Stimulated activated naive CD8-positive, alpha-beta T cell treated with anti-CD3 and anti-CD28 coated beads, Interleukin-15, amount 100 ng/mL, for 72 hours (primary cell): ENCODE data around the gene EXTL1.
A peak's percentile ranks its signal among the peaks of the same experiment; 100 is the strongest.

Experiments used
- ATAC-seq: fragments of 150-1000 bp; cut with Tn5 transposase; 2 replicates; pipeline ENCODE4 v1.10.0; 2021; ENCODE audit warnings: mild to moderate bottlenecking, moderate library complexity
- DNase-seq, 2 donors: peaks; one replicate each; pipeline ENCODE4 v3.0.0; 2021 to 2022
- H3K27ac Mint-ChIP-seq, 2 donors: one replicate each; pipeline ENCODE4 v1.8.0; 2022; ENCODE audit warnings: mild to moderate bottlenecking in 2 of 2, mixed read lengths in 2 of 2, moderate library complexity in 2 of 2
- H3K27me3 Mint-ChIP-seq: one replicate; pipeline ENCODE4 v1.8.0; 2022; ENCODE audit warnings: mixed read lengths
- H3K4me1 Mint-ChIP-seq: one replicate; pipeline ENCODE4 v1.8.0; 2022; ENCODE audit warnings: mild to moderate bottlenecking, mixed read lengths
- H3K4me3 Mint-ChIP-seq, 2 donors: one replicate each; pipeline ENCODE4 v1.8.0; 2022; ENCODE audit warnings: mild to moderate bottlenecking in 2 of 2, mixed read lengths in 2 of 2, moderate library complexity in 1 of 2
- H3K9me3 Mint-ChIP-seq, 2 donors: one replicate each; pipeline ENCODE4 v1.8.0; 2022; ENCODE audit warnings: mixed read lengths in 2 of 2

EXTL1 gene

DNA sequence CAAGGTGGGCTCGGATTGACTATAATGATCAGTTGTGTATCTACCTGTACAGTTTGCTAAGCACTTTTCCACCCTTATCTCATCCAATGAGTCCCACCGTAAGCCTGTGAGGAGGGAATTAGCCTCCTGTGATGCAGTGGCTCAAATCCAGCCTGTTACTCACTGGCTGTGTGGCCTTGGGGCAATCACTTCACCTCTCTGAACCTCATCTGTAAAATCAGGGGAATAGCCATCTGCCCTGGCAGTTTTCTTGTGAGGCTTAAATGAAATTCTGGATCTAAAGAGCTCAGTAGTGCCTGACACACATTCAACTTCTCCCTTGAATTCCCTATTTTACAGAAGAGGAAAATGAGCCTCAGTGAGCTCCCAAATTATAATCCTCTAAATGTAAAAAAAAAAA, 7.4 kb upstream of the EXTL1 start:
- ATAC-seq = no peak
- Mint-ChIP-seq H3K4me3 (no peak overlapping the region), H3K27me3 (no peaks in the 10 kb centered on the region), H3K4me1 (peaks cover 16% of the 10 kb centered on the region), H3K9me3 (no peaks in the 10 kb centered on the region), H3K27ac (no peak overlapping the region)
- no peak for DNase-seq

DNA sequence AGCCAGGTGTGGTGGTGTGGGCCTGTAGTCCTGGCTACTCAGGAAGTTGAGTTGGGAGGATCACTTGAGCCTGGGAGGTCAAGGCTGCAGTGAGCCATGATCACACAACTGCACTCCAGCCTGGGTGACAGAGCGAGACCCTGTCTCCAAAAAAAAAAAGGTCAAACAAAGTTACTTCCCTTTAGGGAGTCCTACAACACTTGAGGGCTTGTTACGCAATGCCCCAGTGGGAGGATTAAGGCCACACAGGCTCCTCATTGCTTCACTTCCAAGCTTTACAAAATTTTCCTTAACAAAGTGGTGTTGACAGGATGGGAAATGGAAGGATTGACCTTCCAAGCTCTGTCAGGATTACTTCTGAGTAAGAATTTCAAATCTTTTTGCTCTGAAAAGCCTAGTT, 6.2 kb upstream of the EXTL1 start:
- Mint-ChIP-seq H3K27ac (peak overlapping the region in 1 of 2 donors; percentile 33), H3K4me3 (no peak overlapping the region), H3K9me3 (no peaks in the 10 kb centered on the region), H3K4me1 (peaks cover 27% of the 10 kb centered on the region), H3K27me3 (no peaks in the 10 kb centered on the region)
- DNase-seq (no peak), ATAC-seq (no peak)

DNA sequence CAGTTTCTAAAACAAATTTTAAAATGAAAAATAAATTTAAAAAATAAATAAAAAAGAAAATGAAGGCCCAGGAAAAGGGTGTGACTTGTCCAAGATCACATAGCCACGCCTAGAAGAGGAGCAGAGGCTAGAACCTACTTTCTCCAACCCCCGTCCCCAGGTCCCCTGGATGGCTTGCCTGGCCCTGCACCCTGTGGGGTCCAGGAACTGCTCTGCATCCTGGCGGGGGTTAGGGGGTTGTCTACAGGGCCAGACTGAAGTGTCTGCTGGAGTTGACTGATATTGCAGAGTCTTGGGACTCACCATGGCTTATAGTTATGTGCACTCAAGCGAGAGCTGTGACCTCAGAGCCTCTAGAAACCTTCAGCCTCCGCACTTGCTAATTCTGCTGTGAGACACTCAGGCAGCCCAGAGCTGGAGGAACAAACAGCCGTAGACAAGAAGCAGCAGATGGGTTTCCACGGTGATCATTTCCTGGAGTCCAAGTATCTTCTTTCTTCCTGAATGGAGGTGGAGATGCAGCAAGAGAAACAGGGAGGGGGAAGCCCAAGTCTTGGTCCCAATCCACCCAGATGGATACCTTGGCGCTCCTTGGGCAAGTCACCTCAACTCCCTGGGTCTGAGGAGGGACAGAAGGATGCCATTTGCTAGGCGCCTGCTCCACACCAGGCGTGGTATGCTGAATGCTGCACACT, 5.2 kb upstream of the EXTL1 start:
- Mint-ChIP-seq H3K4me1 (peaks cover 29% of the 10 kb centered on the region), H3K4me3 (no peak overlapping the region), H3K9me3 (no peaks in the 10 kb centered on the region), H3K27ac (peak overlapping the region; percentile 36 to 63), H3K27me3 (peaks cover 6% of the 10 kb centered on the region)
- no peak for DNase-seq
- no peak for ATAC-seq

DNA sequence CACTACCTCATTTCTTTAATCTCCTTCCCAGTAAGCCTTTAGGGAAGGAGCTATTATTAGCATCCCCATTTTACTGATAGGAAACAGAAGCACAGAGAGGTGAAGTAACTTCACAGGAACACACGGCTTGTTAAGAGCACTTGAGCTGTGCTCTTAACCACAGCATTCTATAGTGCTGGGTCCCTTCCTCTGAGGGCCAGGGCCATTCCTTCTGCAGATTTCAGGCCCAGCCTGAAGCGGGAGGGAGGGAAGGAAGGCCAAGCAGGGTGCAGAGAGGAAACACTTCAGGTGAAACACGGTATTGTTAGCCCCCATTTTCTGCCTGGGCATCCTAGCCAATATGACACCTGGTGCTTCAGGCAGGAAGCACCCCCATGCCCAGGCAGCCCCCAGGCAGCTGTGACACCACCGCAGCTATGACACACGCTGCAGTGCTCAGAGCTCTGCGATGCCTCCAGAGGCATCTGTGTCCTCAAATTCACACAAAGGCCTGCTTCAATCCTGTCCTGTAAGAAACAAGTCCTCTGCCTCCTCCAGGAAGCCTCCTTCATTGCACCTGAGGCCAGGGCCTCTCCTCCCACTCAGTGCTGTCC, 4.5 kb upstream of the EXTL1 start:
- Mint-ChIP-seq H3K27ac (peak overlapping the region; percentile 61 to 63), H3K27me3 (peaks cover 10% of the 10 kb centered on the region), H3K4me1 (peaks cover 29% of the 10 kb centered on the region), H3K4me3 (no peak overlapping the region), H3K9me3 (no peaks in the 10 kb centered on the region)
- DNase-seq (peak in 1 of 2 donors; percentile 25), ATAC-seq (peak; percentile 70)

DNA sequence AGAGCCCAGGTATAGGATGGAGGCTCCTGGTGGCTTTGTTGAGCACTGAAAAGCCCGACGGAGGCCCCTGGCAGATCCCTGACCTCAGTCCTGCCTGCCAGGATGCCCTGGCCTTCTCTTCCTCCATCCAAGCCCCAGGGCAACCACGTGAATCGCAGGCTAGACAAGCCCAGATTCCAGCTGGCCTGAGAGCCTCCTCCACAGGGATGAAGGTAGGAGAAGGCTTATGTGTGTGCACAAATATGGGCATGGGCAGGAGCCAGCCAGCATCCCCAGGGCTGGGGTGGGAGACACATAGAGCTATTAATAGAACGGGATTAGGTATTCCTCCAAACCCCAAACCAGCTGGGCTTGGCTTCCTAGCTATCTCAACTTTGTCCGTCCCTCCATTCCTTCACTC, 4.0 kb upstream of the EXTL1 start:
- Mint-ChIP-seq H3K4me1 (peaks cover 29% of the 10 kb centered on the region), H3K9me3 (no peaks in the 10 kb centered on the region), H3K27ac (peak overlapping the region in 1 of 2 donors; percentile 61), H3K27me3 (peaks cover 10% of the 10 kb centered on the region), H3K4me3 (no peak overlapping the region)
- ATAC-seq (no peak), DNase-seq (no peak)

DNA sequence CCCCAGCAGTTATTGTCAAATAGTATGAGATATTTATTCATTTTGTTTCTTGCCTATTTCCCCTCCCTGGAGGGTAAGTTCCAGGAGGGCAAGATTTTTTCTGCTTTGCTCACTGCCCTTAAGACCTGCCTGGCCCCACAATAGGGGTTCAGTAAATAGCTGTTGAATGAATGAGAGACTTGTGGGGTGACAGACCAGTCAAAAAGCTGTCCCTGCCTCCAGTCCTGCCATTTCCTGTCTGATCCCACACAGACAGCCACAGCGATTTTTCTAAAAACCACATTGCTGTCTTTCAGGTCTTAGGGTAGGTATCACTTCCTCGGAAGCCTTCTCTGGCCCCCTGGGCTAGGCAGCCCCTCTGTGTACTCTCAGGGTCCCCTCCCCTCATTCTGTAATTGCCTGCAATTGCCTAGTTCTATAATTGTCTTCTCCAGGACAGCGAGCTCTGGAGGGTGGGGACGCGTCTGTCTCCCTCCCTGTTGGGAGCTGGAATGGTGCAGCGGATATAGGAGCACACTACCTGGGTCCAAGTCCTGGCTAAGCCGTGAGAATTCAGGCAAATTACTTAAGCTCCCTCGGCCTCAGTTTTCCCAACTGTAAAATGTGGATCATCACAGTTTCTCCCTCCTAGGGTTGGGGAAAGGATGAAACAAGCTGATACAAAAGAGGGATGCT, 1.8 kb upstream of the EXTL1 start:
- Mint-ChIP-seq H3K27me3 (peaks cover 10% of the 10 kb centered on the region), H3K9me3 (no peaks in the 10 kb centered on the region), H3K4me1 (peaks cover 29% of the 10 kb centered on the region), H3K4me3 (no peak overlapping the region), H3K27ac (no peak overlapping the region)
- ATAC-seq (peak; percentile 52), DNase-seq (no peak)

DNA sequence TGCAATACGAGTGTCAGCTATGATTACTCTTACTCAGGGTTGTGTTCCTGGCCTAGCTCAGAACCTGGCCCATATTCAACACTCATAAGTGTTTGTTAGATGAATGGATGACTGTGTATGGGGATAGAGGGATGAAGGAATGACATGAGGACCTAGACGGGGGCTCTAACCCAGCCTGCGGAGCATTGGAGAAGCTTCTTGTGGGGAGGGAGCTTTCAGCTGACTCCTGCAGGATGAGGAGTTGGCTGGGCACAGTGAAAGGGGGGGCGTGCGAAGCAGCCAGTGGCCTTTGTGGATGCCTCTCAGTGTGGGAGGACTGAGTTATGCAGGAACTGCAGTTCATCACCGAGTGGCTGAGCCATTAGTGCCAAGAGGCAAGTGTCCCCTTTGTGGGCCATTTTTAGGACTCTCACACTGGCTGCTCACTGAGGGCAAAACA, 1.2 kb upstream of the EXTL1 start:
- no peak for ATAC-seq

DNA sequence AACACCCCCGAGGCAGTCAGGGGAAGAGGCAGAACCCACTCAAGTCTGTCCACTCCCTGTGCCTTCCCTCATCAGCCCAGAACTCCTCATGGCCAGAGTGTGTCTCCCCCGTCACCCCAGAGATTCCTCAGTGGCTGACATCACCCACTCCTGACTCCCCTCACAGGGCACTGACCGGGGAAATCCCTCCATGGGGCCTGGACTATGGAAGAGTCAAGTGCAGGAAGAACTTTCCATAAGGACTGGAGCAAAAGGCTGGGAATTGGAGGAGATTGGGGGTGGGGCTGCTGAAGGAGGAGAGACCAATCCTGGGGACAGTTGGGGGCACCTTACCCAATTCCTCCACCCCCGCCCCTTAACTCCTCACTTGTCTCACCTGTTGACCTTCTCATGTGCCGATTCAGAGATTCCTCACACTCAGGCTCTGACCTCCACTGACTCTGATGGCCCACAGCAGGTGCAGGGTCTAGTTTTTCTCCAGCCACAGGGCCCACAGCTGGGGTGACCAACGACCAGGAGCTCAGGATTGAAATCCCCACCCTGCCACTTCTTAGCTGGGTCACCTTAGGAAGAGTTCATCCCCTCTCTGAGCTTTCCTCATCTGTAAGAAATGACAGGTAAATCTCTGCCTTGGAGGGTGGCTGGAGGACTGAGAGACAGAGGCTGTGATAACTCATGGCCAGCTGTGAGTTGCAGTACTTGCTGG, 481 bp upstream of the EXTL1 start:
- no peak for ATAC-seq
- H3K27ac Mint-ChIP-seq = no peak overlapping the region
- no peak overlapping the region for H3K4me3 Mint-ChIP-seq
- no peak for DNase-seq
- peaks cover 10% of the 10 kb centered on the region for H3K27me3 Mint-ChIP-seq
- peaks cover 29% of the 10 kb centered on the region for H3K4me1 Mint-ChIP-seq
- no peaks in the 10 kb centered on the region for H3K9me3 Mint-ChIP-seq

More for the DNA sequence above, 1.2 kb upstream of the EXTL1 start:
- Mint-ChIP-seq H3K4me1 (peaks cover 29% of the 10 kb centered on the region), H3K27me3 (peaks cover 10% of the 10 kb centered on the region), H3K9me3 (no peaks in the 10 kb centered on the region), H3K4me3 (no peak overlapping the region), H3K27ac (no peak overlapping the region)
- no peak for DNase-seq

DNA sequence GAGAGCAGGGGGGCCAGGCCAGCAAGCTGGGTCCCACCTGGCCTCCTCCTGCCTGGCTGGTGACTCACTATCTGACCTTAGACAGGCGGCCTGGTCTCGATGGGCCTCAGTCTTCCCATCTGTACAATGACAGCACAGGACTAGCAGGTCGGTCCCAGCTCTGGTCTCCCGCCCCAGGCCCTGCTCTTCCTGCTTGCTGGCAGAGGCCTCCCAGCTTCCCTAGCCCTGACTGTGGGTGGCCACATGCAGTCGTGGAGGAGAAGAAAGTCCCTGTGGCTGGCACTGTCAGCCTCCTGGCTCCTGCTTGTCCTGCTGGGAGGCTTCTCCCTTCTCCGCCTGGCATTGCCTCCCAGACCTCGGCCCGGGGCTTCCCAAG, 817 bp downstream of the EXTL1 start:
- H3K27ac Mint-ChIP-seq = no peak overlapping the region
- peaks cover 10% of the 10 kb centered on the region for H3K27me3 Mint-ChIP-seq
- peaks cover 18% of the 10 kb centered on the region for H3K4me1 Mint-ChIP-seq
- H3K9me3 Mint-ChIP-seq = no peaks in the 10 kb centered on the region
- no peak for DNase-seq
- ATAC-seq = no peak
- no peak overlapping the region for H3K4me3 Mint-ChIP-seq

DNA sequence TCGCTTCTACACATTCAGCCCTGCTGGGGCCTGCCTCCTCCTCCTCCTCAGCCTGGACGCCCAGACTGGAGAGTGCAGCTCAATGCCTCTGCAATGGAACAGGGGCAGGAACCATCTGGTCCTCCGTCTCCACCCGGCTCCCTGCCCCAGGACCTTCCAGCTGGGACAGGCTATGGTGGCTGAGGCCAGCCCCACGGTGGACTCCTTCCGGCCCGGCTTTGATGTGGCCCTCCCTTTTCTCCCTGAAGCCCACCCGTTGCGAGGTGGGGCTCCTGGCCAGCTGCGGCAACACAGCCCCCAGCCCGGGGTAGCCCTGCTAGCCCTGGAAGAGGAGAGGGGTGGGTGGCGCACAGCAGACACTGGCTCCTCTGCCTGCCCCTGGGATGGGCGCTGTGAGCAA, 1.4 kb downstream of the EXTL1 start:
- Mint-ChIP-seq H3K4me1 (peaks cover 19% of the 10 kb centered on the region), H3K4me3 (no peak overlapping the region), H3K27ac (no peak overlapping the region), H3K9me3 (no peaks in the 10 kb centered on the region), H3K27me3 (peaks cover 10% of the 10 kb centered on the region)
- ATAC-seq = no peak
- no peak for DNase-seq

DNA sequence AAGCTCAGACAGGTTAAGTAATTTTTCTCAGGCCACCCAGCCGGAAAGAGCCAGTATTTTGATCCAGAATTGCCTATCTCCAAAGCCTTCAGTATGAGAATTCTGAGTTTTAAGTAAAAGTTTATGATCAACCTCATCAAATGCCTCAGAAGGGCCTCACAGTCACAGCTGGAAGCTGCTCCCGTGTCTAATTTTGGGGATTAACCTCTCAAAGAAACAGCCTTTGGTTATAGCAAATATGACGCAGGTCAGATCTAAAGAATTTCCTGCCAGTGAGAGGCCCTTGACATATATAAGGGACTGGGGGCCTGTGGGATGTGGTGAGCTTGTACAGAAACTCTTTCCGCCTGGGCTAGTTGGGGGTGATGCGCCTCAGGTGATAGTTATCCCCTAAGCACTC, 2.3 kb downstream of the EXTL1 start:
- no peak for DNase-seq
- ATAC-seq = no peak
- H3K4me3 Mint-ChIP-seq = no peak overlapping the region
- H3K4me1 Mint-ChIP-seq = peaks cover 20% of the 10 kb centered on the region
- peaks cover 10% of the 10 kb centered on the region for H3K27me3 Mint-ChIP-seq
- no peaks in the 10 kb centered on the region for H3K9me3 Mint-ChIP-seq
- H3K27ac Mint-ChIP-seq = no peak overlapping the region

DNA sequence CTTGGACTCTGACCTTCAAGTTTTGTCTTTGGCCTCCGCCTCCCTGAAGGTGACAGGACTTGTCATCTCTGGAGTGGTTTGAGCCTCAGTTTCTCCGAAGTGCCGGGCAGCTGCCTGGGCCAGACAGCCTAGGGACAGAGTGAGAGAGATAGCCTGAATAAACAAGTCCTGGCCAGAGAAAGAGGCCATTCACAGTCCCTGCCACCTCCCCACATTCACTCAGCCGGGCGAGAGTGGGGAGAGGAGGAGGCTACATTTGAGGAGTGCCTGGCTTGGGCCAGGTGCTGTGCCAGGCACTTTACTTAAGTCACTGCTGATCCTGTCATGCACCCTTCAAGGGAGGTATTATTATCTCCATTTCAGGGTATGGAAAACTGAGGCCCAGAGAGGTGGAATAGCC, 3.5 kb downstream of the EXTL1 start:
- Mint-ChIP-seq H3K27me3 (peaks cover 21% of the 10 kb centered on the region), H3K4me1 (peaks cover 12% of the 10 kb centered on the region), H3K9me3 (no peaks in the 10 kb centered on the region), H3K27ac (no peak overlapping the region), H3K4me3 (no peak overlapping the region)
- DNase-seq = no peak
- ATAC-seq = no peak

DNA sequence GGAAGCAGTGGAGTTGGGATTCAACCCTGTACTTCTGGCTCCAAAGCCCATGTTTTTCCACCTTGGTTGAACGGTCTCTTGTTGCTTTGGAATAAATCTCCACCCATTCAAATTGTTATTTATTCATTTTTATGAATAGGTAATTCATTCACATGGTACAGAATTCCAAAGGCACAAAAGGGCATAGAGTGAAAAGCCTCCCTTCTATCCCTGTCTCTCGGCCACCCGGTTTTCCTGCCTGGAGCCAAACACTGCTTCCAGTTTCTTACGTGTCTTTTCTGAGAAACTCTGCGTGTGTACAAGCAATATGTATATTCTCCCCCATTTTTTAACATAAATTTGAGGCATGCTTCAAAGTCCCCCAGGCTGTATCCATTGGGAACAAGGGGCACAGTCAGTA, 3.9 kb downstream of the EXTL1 start:
- Mint-ChIP-seq H3K4me1 (peaks cover 7% of the 10 kb centered on the region), H3K27ac (no peak overlapping the region), H3K27me3 (peaks cover 21% of the 10 kb centered on the region), H3K9me3 (no peaks in the 10 kb centered on the region), H3K4me3 (no peak overlapping the region)
- DNase-seq (no peak), ATAC-seq (no peak)

DNA sequence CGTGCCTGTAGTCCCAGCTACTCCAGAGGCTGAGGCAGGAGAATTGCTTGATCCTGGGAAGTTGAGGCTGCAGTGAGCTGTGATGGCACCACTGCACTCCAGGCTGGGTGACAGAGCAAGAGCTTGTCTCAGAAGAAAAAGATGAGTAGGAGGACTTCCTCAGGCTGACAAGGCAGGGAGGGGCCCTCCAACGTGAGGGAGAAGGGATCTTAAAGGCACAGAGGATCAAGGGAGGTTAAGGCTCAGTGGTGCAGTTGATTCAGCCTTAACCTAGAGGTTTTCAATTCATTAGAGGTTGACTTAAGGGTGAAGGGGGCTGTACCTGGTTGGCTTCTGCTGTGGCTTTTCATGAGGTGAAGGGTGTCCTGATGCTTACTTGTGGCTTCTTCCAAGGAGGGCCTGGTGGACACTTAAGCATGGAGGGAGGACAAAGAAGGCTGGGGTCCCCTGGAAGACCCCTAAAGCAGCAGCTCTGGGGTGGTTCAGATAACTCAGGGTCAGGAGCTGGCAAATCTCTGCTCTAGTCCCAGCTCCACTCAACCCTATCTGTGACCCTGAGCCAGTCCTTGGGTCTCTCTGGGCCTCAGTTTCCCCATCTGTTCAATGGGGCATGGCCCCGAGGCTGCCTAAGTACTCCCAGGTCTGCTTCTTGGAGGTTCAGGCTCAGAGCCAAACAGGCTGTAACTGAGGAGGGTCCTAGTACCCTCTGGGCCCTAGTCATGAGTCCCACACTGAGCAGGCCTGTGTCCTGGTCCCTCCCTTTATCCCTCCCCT, 6.3 kb downstream of the EXTL1 start:
- Mint-ChIP-seq H3K9me3 (no peaks in the 10 kb centered on the region), H3K4me3 (no peak overlapping the region), H3K27me3 (peaks cover 11% of the 10 kb centered on the region), H3K27ac (no peak overlapping the region), H3K4me1 (peaks cover 6% of the 10 kb centered on the region)
- peak; percentile 60 for ATAC-seq
- no peak for DNase-seq

DNA sequence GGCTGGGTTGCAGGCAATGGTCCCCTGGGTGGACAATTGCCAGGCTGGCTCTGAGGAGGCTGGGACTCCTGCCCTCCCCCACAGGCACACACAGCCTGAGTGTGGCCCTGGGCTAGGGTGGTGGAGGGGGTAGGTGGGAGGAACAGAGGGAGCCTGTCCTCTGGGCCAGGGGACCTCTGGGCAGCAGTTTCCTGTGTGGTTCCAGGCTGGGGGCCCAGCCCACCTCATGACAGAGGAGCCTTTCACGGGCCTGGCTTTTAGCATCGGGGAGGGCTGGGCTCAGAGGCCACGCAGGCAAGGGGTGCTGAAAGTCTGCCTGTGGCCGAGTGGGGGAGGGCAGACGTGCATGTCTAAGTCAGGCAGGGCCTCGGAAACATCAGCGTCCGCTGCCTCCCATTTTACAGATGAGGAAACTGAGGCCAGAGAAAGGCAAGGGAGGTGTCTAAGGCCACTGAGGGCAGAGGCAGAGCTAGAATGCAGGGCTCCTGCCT, 7.0 kb downstream of the EXTL1 start:
- no peak for DNase-seq
- H3K4me3 Mint-ChIP-seq = no peak overlapping the region
- H3K27ac Mint-ChIP-seq = no peak overlapping the region

More for the DNA sequence above, 7.0 kb downstream of the EXTL1 start:
- Mint-ChIP-seq H3K9me3 (no peaks in the 10 kb centered on the region), H3K27me3 (peaks cover 11% of the 10 kb centered on the region), H3K4me1 (peaks cover 6% of the 10 kb centered on the region)
- no peak for ATAC-seq
